GM18951 (cell line): ENCODE data around the gene MAN1A1.

Experiments used
- POLR2A ChIP-seq: IDR thresholded peaks from 4 replicates; pipeline ENCODE4 v1.6.1; 2011; ENCODE audit warnings: mild to moderate bottlenecking; ENCODE audit not compliant: insufficient read length, insufficient read depth; ENCODE audit errors: extremely low read depth
- in situ Hi-C: fragments of 300-500 bp; cut with MboI; formaldehyde crosslinking; loops from one replicate; pipeline ENCODE4 v1.12.0; 2022; ENCODE audit warnings: low sequenced_read_pairs, mixed read lengths, inconsistent platforms; ENCODE audit not compliant: unreplicated experiment

Gene MAN1A1

GRCh38 chr6:119328892-119329793, 20.4 kb downstream of the MAN1A1 start:
- TF ChIP-seq POLR2A = no peak
- in situ Hi-C loops = no loop called here

GRCh38 chr6:119328254-119328653, 21.3 kb downstream of the MAN1A1 start:
- no peak for TF ChIP-seq POLR2A
- in situ Hi-C loops = no loop called here

- in situ Hi-C loops = no loop called here
- no peak for TF ChIP-seq POLR2A
These were observed 21.8 kb downstream of the MAN1A1 start for GRCh38 chr6:119327810-119328209.

GRCh38 chr6:119326291-119327005, 23.1 kb downstream of the MAN1A1 start:
- TF ChIP-seq POLR2A = no peak
- in situ Hi-C loops = no loop called here

GRCh38 chr6:119325559-119326265, 23.8 kb downstream of the MAN1A1 start:
- TF ChIP-seq POLR2A = no peak
- in situ Hi-C loops = no loop called here

GRCh38 chr6:119324718-119325117, 24.8 kb downstream of the MAN1A1 start:
- no peak for TF ChIP-seq POLR2A
- in situ Hi-C loops = no loop called here

GRCh38 chr6:119323931-119324330, 25.6 kb downstream of the MAN1A1 start:
- in situ Hi-C loops = no loop called here
- TF ChIP-seq POLR2A = no peak

GRCh38 chr6:119323478-119323877, 26.1 kb downstream of the MAN1A1 start:
- no peak for TF ChIP-seq POLR2A
- in situ Hi-C loops = no loop called here

- no peak for TF ChIP-seq POLR2A
- in situ Hi-C loops = no loop called here
These were observed 26.7 kb downstream of the MAN1A1 start for GRCh38 chr6:119322715-119323350.

GRCh38 chr6:119322034-119322433, 27.5 kb downstream of the MAN1A1 start:
- no peak for TF ChIP-seq POLR2A
- in situ Hi-C loops = no loop called here

GRCh38 chr6:119319694-119320093, 29.9 kb downstream of the MAN1A1 start:
- in situ Hi-C loops = no loop called here
- TF ChIP-seq POLR2A = no peak

GRCh38 chr6:119318730-119319129, 30.8 kb downstream of the MAN1A1 start:
- no peak for TF ChIP-seq POLR2A
- in situ Hi-C loops = no loop called here

- no peak for TF ChIP-seq POLR2A
- in situ Hi-C loops = no loop called here
These were observed 31.4 kb downstream of the MAN1A1 start for GRCh38 chr6:119318176-119318575.
